GM12801 (cell line): Measurements from ENCODE around the gene CFTR.

Experiments
- TF ChIP-seq, protein P1 (sequence below): IDR thresholded peaks from one replicate; pipeline ENCODE4 v1.5.1; 2011; ENCODE audit warnings: control low read depth; ENCODE audit not compliant: insufficient read length; ENCODE audit errors: extremely low read depth

CFTR gene

DNA sequence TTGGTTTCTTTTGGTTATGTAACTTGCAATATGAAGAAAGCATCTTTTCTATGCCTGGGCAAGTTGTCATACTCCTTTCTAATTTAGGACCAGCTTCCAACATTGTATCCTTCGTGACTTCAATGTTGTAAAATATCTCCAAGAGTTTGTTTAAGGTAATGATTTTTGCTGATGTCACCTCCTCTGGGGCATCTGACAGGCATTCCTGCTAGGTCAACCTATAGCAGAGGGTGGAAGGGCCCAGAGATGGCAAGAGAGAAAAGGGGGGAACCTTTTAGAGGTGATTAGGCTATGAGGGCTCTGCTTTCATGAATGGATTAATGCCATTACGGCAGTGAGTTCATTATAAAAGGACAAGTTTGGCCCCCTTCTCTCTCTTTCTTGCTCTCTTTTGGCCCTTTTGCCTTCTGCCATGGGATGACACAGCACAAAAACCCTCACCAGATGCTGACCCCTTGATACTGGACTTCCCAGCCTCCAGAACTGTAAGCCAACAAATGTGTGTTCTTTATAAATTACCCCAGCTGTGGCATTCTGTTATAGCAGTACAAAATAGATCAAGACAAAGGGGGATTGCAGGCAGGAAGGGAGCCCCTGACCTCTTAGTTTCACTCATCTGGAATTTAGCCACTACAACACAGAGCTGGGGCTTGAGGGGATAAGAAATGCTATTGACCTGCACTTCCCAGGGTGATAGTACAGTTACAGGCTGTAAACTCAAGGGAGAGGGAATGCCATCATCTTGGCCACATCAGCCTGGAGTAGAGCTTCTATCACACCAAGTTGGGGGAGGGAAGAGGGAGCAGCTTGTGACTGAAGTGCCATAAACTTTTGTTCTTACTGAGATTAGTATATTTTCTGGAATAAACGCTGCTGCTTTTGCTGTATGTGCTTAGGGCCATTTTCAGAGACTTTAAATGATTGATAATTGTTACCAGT, 195.9 kb downstream of the CFTR start:
- TF ChIP-seq, protein P1, sequence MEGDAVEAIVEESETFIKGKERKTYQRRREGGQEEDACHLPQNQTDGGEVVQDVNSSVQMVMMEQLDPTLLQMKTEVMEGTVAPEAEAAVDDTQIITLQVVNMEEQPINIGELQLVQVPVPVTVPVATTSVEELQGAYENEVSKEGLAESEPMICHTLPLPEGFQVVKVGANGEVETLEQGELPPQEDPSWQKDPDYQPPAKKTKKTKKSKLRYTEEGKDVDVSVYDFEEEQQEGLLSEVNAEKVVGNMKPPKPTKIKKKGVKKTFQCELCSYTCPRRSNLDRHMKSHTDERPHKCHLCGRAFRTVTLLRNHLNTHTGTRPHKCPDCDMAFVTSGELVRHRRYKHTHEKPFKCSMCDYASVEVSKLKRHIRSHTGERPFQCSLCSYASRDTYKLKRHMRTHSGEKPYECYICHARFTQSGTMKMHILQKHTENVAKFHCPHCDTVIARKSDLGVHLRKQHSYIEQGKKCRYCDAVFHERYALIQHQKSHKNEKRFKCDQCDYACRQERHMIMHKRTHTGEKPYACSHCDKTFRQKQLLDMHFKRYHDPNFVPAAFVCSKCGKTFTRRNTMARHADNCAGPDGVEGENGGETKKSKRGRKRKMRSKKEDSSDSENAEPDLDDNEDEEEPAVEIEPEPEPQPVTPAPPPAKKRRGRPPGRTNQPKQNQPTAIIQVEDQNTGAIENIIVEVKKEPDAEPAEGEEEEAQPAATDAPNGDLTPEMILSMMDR: no peak

DNA sequence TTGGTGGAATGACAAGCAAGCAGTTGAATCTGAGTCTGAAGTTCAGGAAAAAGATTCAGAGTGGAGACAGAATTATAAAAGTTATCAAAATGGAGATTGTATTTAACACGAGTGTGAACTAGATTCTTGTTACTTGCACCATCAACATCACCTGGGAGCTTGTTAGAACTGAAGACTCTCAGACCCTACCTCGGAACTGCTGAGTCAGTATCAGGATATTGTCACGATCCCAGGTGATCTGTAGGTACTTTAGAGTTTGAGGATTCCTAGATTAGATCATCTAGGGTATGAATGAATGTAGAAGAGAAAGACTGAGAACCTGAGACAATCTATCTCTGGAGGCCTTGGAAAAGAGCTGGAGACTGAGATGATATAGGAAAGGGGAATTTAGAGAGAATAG, 199.3 kb downstream of the CFTR start:
- TF ChIP-seq, protein P1: no peak

DNA sequence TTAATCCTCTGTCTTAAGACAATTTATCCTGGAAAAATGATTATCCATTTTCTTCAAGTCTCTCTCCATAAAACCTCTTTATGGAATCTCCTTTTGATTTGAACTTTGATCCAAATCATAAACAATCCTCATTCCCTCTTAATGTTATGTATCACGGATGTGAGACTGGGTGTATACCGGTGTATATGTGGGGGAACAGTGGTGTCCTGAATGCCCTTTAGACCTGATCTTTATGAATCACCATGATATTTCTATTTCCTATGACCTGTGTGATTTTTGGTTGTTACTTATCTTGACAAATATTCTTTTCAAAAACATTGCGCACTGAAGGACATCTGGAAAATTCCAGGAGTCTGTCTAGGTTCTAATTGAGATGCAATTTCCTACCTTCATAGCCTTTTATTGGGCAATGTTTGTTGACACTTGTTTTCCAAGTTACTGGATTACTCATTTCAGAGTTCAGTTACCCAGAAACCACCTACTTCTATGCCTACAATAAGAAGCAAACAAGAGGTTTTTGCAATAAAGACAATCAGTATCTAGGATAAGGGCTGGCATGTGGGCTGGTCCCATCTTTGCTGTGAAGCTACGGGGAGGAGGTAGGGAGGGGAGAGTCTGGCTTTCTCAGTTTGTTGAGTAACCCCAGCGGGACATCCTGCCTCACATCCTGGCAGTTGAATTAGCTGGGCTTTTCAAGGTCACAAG, 203.0 kb downstream of the CFTR start:
- TF ChIP-seq, protein P1: no peak

DNA sequence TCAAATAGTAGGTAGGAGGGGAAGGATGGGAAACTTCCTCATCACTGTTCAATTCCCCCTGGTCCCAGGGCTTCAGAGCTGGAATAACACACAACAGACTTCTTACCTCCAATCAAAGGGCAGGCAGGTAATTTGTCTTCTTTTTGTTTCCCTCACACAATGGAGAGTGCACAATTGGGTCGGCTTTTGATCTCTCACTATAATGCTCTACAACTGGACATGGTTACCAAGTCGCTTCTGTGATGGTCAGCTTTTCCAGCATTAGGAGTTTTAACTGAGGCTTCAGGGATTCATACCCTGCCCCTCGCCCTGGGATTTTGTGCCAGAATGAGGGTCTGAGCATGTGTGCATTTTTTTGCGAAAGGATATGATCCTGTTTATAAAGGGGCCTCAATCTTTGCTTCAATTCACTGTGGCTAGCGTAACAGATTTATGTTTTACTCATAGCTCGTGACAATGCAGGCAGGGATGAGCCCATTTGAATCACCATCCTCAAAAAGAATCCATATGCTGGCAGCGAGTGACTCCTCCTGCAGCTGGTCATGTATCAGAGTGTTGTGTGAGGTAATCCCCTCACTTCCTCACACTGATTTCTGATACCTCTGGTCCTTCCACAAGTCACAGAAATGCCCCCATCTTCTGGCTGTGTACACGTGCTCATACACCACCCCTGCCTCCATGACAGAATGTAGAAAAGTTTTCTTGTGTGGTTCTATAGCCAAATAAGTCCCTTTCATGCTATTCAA, 203.8 kb downstream of the CFTR start:
- TF ChIP-seq, protein P1: no peak

DNA sequence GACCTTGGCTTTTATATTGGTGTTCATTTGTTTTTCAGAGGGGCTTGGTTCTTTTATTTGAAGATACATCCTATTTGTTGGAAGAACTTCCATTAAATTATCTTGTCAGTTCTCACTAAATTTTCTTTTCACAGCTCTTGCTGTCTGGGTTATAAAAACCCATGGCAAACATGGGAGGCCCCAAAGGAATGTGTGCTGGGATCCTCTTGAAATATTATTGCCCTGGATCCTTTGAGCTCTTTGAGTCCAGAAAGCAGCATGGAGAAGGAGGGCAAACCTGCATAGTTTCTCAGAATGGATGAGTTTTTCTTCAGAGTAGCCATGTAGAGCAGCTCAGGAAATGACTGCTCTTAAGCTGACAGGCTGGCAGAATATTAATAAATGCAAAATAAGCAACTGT, 206.0 kb downstream of the CFTR start:
- TF ChIP-seq, protein P1: no peak

DNA sequence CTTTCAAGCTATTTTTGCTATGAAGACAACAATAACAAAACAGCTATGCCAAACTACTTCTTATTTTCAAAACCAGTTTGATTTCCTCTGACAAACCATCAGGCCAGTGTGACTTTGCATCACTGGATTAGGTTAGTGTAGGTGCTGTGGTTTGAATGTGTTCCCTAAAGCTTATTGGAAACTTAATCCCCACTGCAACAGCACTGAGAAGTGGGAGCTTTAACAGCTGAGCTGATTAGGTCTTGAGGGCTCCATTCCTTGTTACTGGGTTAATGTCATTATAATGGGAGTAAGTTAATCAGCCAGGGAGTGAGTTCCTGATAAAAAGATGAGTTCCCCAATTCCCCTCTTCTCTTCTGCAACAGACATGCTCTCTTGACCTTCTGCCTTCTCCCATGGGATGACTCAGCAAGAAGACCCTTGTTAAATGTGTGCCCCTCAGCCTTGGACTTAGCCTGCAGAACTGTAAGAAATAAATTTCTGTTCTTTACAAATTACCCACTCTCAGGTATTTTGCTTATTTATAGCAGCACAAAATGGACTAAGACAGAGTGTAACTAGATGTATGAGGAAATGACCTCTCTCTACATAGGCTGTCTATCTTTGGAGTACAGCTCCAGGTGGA, 206.6 kb downstream of the CFTR start:
- TF ChIP-seq, protein P1: no peak
